Measurements from ENCODE around the gene CUX1. TPM values are rescaled to one million over a fixed set of nuclear protein-coding genes. Genes with fewer than 3 reads are reported as not detected.

The CUX1 gene
- total RNA-seq, 1 experiment from 2014 or later, result 53.5 TPM

GRCh38 chr7:101991860-101992259 lies 174.4 kb downstream of the CUX1 start:
- Histone ChIP-seq H2AK5ac (ENCODE audit: insufficient read length, low read length) (no peak overlapping the region), H2BK5ac (ENCODE audit: insufficient read length, low read length) (no peak overlapping the region), H4K20me1 (ENCODE audit: control insufficient read depth, insufficient read depth, insufficient read length) (no peaks in the 10 kb centered on the region), H2AFZ (ENCODE audit: low read length) (no peak overlapping the region), H3K79me2 (ENCODE audit: insufficient read depth, low read length) (peaks cover 3% of the 10 kb centered on the region; the same call in 1 of the 2 replicates), H3T11ph (ENCODE audit: low read length) (no peak overlapping the region), H2BK20ac (ENCODE audit: low read depth, low read length, poor library complexity, severe bottlenecking) (no peak overlapping the region), H3K18ac (ENCODE audit: insufficient read length, low read depth, low read length) (no peak overlapping the region), H4K8ac (replicated peaks; ENCODE audit: insufficient read length, low read depth, low read length) (no peak overlapping the region), H2BK15ac (ENCODE audit: low read depth, low read length) (no peak overlapping the region), H3K9ac (ENCODE audit: extremely low read depth, insufficient read length, low read length) (no peak overlapping the region), H3K4ac (ENCODE audit: low read depth, low read length) (no peak overlapping the region), H3K23me2 (ENCODE audit: insufficient read length, low read depth, low read length, poor library complexity, severe bottlenecking) (no peaks in the 10 kb centered on the region), H3K79me1 (ENCODE audit: insufficient read depth, low read depth, low read length, poor library complexity, severe bottlenecking) (peaks cover 6% of the 10 kb centered on the region), H4K5ac (ENCODE audit: insufficient read length, low read depth, low read length) (no peak overlapping the region), H3K9me3 (ENCODE audit: control insufficient read depth, low read depth, low read length) (no peaks in the 10 kb centered on the region), H3K4me2 (ENCODE audit: insufficient read depth, insufficient read length, low read length) (no peak overlapping the region), H3K4me1 (ENCODE audit: insufficient read depth, low read length) (peaks cover 6% of the 10 kb centered on the region; the same call in 1 of the 2 replicates), H3K27me3 (ENCODE audit: insufficient read depth, low read length) (no peaks in the 10 kb centered on the region), H2BK120ac (ENCODE audit: low read depth, low read length, poor library complexity, severe bottlenecking) (no peak overlapping the region), H3K56ac (ENCODE audit: insufficient read length, low read depth, low read length) (no peak overlapping the region), H4K91ac (ENCODE audit: insufficient read length, low read depth, low read length) (no peak overlapping the region), H3K23ac (ENCODE audit: insufficient read length, low read depth, low read length) (no peak overlapping the region), H3K27ac (ENCODE audit: insufficient read length, low read depth, low read length) (no peak overlapping the region), H3K14ac (ENCODE audit: insufficient read depth, low read length) (no peak overlapping the region), H2BK12ac (ENCODE audit: insufficient read length, low read depth, low read length) (no peak overlapping the region)
- no peak for DNase-seq
- TF ChIP-seq CTCF (conservative IDR thresholded peaks at IDR 0.05), result no peak
- Mint-ChIP-seq H3K4me3 (no peak overlapping the region), H3K4me1 (peaks cover 22 to 33% of the 10 kb centered on the region in 2 experiments), H3K9me3 (no peaks in the 10 kb centered on the region), H3K27me3 (ENCODE audit: low read depth) (no peaks in the 10 kb centered on the region), H3K27ac (no peak overlapping the region), H3K36me3 (ENCODE audit: insufficient read depth in 1 of 3, low read depth in 3 of 3) (peaks cover 5 to 15% (median 10%) of the 10 kb centered on the region in 3 experiments; a peak in 5 of 7 replicates)
- WGBS (ENCODE audit: extremely low coverage, insufficient read length, low lambda C conversion rate), result no CpG with 5 or more reads among the region's 3 CpGs

Data from H9 (cell line).